GM18868 (cell line): Measurements from ENCODE around the gene PIK3R5.

ENCODE experiments used
- ATAC-seq: cut with Tn5 transposase; IDR thresholded peaks from one replicate; pipeline ENCODE4 v1.9.1; 2021; ENCODE audit warnings: mild to moderate bottlenecking, moderate library complexity; ENCODE audit not compliant: unreplicated experiment

Gene PIK3R5

GRCh38 chr17:8953156-8953885, 12.2 kb downstream of the PIK3R5 start:
- ATAC-seq: no peak

GRCh38 chr17:8952191-8952590, 13.3 kb downstream of the PIK3R5 start:
- no peak for ATAC-seq

DNA sequence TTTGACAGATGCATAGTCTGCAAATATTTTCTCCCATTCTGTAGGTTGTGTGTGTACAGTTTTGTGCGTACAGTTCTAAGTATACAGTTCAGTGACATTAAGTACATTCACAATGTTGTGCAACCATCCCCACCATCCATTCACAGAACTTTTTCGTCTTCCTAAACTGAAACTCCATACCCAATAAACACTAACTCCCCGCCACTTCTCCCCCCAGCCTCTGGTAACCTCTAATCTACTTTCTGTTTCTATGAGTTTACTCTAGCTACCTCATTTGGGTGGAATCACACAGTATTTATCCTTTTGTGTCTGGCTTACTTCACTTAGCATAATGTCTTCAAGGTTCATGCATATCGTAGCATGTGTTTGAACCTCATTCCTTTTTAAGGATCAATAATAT, 14.3 kb downstream of the PIK3R5 start:
- no peak for ATAC-seq

GRCh38 chr17:8949061-8949661, 16.3 kb downstream of the PIK3R5 start:
- ATAC-seq: peak; percentile 64

- ATAC-seq: no peak
Observed at GRCh38 chr17:8948462-8948861, 17.0 kb downstream of the PIK3R5 start.

DNA sequence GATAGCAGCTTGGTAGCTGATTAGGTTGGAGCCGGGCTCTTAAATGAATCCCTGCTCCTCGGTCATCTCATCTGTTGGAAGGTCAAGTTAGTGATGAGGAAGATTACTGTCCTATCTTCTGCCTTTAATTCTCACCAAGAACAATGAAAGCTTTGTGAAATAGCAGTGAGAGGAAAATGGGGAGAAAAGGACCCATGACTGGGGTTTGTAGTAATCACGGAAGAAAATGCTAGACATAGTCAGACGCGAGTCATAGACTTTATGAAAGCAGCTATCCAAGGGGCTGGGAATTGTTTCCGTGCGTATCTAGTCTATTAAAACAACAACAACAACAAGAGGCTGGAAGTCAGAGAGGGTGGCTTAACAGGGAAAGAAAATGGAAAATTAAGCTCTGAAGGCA, 18.3 kb downstream of the PIK3R5 start:
- ATAC-seq: no peak

GRCh38 chr17:8946476-8946875, 19.0 kb downstream of the PIK3R5 start:
- no peak for ATAC-seq

DNA sequence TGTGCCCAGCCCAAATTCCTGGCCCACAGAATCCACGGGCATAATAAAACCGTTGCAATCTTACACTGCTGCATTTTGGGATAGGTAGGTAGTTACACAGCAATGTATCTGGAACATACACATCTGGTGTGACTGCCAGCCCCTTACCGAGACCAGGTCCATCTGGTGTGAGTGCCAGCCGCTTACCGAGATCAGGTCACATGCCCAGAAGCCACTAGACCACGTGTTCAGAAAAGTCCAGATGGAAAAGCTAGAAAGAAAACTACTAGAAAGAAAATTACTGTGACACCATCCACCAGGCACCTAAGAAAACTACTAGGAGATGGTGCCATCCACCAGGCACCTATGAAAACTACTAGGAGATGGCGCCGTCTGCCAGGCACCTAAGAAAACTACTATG, 19.4 kb downstream of the PIK3R5 start:
- ATAC-seq: no peak

DNA sequence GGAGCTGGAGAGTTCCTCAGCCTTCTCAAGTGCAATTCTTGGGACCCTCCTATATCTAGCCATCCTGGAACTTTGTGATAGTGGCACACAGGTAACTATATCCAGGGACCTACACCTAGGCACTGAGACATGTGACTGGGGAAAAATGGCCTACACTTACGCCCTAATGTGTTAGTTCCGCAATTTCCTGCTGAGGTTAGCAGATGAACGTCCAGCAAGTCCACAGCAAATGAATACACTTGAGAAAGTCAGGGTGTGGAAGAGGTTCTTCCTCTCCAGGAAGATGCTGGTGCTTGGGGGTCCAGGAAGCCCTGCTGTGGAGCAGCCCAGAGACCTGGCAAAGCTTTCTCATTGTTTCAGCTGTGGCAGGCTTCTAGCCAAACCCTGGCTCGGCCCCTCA, 20.8 kb downstream of the PIK3R5 start:
- ATAC-seq: no peak

GRCh38 chr17:8944083-8944482, 21.4 kb downstream of the PIK3R5 start:
- ATAC-seq: no peak

- no peak for ATAC-seq
Observed at GRCh38 chr17:8941980-8942622, 23.4 kb downstream of the PIK3R5 start.

- no peak for ATAC-seq
Observed at GRCh38 chr17:8941520-8941919, 24.0 kb downstream of the PIK3R5 start.

DNA sequence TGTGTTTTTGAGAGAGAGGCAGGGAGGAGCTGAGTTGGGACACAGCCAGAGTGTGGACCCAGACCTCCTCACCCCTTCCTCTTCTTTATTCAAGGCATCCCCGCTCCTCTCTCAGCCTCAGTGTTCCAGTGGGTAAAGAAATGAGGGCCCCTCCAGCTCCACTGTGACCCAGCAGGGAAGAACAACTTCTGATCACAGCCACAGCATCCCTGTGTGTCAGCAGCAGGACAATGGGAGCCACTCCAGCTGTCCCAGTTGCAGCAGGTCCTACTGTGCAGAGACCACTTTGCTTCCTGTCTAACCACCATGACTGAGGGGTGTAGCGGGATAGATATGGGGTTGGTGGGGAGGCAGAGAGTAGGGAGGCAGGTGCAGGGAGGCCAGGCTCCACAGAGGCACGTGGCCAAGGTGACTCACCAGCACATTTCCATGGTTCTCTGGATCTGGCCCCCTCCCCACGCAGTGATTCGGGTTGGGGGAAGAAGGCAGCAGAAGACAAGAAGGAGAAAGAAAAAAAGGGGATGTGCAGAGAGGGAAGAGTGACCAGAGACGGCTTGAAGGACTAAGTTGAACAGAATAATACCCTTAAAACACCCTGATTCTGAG, 24.5 kb downstream of the PIK3R5 start:
- no peak for ATAC-seq

GRCh38 chr17:8939496-8940334, 25.8 kb downstream of the PIK3R5 start:
- peak; percentile 66 for ATAC-seq

GRCh38 chr17:8938933-8939332, 26.6 kb downstream of the PIK3R5 start:
- ATAC-seq: no peak

DNA sequence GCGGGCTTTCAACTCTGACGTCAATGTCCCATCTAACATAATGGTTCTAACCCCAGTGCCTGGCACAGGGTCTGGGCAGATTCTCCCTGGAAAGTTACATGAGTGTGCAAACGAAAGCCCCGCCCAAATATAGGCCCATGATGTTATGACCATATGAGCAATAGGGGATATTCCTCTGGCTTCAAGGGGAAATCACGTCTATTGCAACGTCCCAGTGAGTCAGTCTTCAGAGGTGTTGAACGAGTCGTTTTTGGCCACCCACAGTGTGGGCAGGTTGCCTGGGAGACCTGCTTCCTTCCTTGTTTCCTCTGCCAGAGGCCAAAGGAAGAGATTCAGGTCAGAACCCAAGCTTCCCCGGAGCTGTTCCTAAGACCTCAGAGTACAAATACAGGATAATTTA, 30.3 kb downstream of the PIK3R5 start:
- no peak for ATAC-seq

- ATAC-seq: no peak
Observed at GRCh38 chr17:8934346-8934745, 31.2 kb downstream of the PIK3R5 start.

DNA sequence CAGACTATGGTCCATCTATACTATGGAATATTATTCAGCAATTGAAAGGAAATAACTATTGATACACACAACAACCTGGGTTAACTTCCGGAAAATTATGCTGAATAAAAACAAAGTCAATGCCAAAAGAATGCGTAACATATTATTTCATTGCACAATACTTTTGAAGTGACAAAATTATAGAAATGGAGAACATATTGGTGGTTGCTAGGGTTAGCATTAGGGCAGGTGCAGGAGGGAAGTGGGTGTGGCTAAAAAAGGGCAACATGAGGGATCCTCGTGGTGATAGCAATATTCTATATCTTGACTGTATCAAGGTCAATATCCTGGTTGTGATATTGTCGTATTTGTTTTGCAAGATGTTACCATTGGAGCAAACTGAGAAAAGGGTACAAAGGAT, 34.9 kb downstream of the PIK3R5 start:
- ATAC-seq: no peak

GRCh38 chr17:8928347-8928746, 37.2 kb downstream of the PIK3R5 start:
- ATAC-seq: no peak

DNA sequence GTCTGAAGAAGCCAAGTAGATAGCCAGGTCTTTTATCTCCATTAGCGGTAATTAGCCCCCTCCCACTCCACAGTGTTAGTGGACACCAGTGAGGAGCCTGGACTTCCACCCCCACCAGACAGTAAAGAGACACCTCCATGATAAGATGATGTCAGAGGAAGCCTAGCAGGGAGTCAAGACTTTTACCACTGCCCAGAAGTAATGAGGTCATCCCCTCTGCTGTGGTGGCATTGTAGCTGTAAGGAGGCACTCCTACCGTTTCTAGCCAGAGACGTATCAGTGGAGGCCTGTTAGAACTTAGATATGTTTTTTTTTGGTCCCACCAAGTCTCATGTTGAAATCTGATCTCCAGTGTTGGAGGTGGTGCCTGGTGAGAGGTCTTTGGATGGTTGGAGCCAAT, 38.1 kb downstream of the PIK3R5 start:
- no peak for ATAC-seq

DNA sequence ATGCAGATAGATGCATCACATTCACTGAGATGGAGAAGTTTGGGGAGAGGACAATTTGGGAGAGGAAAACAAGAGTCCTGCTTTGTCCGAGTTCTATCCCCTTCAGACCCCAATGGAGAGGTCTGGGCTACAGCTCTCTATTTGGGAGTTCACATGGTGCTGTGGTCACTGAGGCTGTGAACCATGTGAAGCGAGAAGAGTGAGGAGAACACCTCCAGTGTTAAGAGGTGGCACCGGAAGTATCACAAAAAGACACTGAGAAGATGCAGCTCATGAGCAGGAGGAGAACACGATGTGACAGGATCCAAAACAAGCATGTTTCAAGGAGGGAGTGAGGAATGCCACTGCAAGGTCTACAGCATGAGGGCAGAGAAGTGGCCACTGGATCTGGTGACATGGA, 39.7 kb downstream of the PIK3R5 start:
- no peak for ATAC-seq
